Measurements from ENCODE around the gene HMCN1. TPM values are rescaled to one million over a fixed set of nuclear protein-coding genes. Genes with fewer than 3 reads are reported as not detected.
A peak's percentile ranks its signal among the peaks of the same experiment; 100 is the strongest.

The HMCN1 gene
- total RNA-seq, 3 donors from 2014 or later, result 2.0 to 8.6 (median 3.4) TPM

GRCh38 chr1:185912504-185912903, 178.3 kb downstream of the HMCN1 start:
- H3K9me3 ChIP-seq, result no peaks in the 10 kb centered on the region
- DNase-seq (no peak), ATAC-seq (no peak)
- no peaks in the 10 kb centered on the region for H3K4me1 ChIP-seq (ENCODE audit: low read depth)
- no peak overlapping the region for H3K4me3 ChIP-seq
- intact Hi-C loops (cut with DNase I, micrococcal nuclease), result no loop called here
- TF ChIP-seq, protein P1, sequence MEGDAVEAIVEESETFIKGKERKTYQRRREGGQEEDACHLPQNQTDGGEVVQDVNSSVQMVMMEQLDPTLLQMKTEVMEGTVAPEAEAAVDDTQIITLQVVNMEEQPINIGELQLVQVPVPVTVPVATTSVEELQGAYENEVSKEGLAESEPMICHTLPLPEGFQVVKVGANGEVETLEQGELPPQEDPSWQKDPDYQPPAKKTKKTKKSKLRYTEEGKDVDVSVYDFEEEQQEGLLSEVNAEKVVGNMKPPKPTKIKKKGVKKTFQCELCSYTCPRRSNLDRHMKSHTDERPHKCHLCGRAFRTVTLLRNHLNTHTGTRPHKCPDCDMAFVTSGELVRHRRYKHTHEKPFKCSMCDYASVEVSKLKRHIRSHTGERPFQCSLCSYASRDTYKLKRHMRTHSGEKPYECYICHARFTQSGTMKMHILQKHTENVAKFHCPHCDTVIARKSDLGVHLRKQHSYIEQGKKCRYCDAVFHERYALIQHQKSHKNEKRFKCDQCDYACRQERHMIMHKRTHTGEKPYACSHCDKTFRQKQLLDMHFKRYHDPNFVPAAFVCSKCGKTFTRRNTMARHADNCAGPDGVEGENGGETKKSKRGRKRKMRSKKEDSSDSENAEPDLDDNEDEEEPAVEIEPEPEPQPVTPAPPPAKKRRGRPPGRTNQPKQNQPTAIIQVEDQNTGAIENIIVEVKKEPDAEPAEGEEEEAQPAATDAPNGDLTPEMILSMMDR (IDR thresholded peaks at IDR 0.05), result no peak
- H3K36me3 ChIP-seq (ENCODE audit: low read depth), result no peaks in the 10 kb centered on the region

- intact Hi-C loops (cut with DNase I, micrococcal nuclease), result no loop called here
- Histone ChIP-seq H3K36me3 (ENCODE audit: low read depth) (no peaks in the 10 kb centered on the region), H3K9me3 (no peaks in the 10 kb centered on the region), H3K4me1 (ENCODE audit: low read depth) (no peaks in the 10 kb centered on the region), H3K4me3 (no peak overlapping the region)
- DNase-seq, result no peak
- TF ChIP-seq, protein P1 (IDR thresholded peaks at IDR 0.05), result no peak
- ATAC-seq, result no peak
These were observed 179.9 kb downstream of the HMCN1 start for GRCh38 chr1:185914089-185914488.

- intact Hi-C loops (cut with DNase I, micrococcal nuclease), result no loop called here
- H3K9me3 ChIP-seq, result no peaks in the 10 kb centered on the region
- ATAC-seq (no peak), DNase-seq (no peak)
- no peaks in the 10 kb centered on the region for H3K36me3 ChIP-seq (ENCODE audit: low read depth)
- no peaks in the 10 kb centered on the region for H3K4me1 ChIP-seq (ENCODE audit: low read depth)
- TF ChIP-seq, protein P1 (IDR thresholded peaks at IDR 0.05), result no peak
- no peak overlapping the region for H3K4me3 ChIP-seq
These were observed 182.7 kb downstream of the HMCN1 start for GRCh38 chr1:185916861-185917260.

DNA sequence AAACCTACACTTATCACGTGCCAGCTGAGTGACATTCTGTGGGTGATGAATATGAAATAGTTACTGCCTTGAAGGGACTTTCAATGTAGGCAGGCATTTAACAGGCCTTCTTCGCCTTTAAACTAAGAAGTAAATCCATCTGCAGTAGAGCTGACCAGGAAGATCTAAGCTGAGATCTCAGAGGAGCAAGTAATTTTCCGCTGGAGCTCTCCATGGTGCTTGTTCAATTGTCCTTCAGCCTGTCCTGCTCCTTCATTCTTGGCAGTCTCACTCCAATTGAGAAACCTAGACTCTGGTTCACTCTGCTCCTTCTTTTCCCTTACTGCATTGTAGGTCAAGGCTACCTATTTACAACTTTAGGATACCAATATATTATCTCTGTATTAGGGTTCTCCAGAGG, 183.5 kb downstream of the HMCN1 start:
- no peaks in the 10 kb centered on the region for H3K4me1 ChIP-seq (ENCODE audit: low read depth)
- peak in 1 of 3 donors; percentile 5 for DNase-seq
- H3K4me3 ChIP-seq, result no peak overlapping the region
- TF ChIP-seq, protein P1 (IDR thresholded peaks at IDR 0.05), result no peak
- H3K36me3 ChIP-seq (ENCODE audit: low read depth), result no peaks in the 10 kb centered on the region
- ATAC-seq, result no peak
- intact Hi-C loops (cut with DNase I, micrococcal nuclease), result no loop called here
- H3K9me3 ChIP-seq, result no peaks in the 10 kb centered on the region

- intact Hi-C loops (cut with DNase I, micrococcal nuclease), result no loop called here
- DNase-seq, result no peak
- TF ChIP-seq, protein P1 (IDR thresholded peaks at IDR 0.05), result no peak
- Histone ChIP-seq H3K36me3 (ENCODE audit: low read depth) (no peaks in the 10 kb centered on the region), H3K9me3 (no peaks in the 10 kb centered on the region), H3K4me3 (no peak overlapping the region), H3K4me1 (ENCODE audit: low read depth) (no peaks in the 10 kb centered on the region)
- ATAC-seq, result no peak
These were observed 186.4 kb downstream of the HMCN1 start for GRCh38 chr1:185920602-185921001.

DNA sequence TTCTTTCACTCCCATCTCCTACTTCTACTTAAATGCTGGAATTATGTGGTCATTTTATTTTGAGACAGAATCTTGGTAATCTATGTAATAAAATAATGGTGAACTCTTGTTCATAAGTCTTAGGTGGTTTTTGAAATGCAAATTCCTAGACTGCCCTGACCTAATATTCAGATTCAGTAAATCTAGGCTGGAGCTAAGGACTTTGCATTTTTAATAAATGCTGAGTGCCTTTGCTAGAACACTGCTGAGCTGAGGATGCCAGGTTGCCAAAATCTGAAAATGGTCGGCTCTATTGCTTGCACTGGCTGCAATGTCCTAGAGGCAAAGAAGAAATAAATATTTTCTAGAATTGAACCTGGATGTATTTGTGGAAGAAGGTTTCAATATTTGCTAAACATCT, 187.4 kb downstream of the HMCN1 start:
- TF ChIP-seq, protein P1 (IDR thresholded peaks at IDR 0.05), result no peak
- Histone ChIP-seq H3K4me1 (ENCODE audit: low read depth) (no peaks in the 10 kb centered on the region), H3K9me3 (no peaks in the 10 kb centered on the region), H3K4me3 (no peak overlapping the region), H3K36me3 (ENCODE audit: low read depth) (no peaks in the 10 kb centered on the region)
- no peak for DNase-seq
- ATAC-seq, result no peak
- intact Hi-C loops (cut with DNase I, micrococcal nuclease), result no loop called here

Data from mucosa of descending colon (tissue), 3 donors.